HS-27A (cell line): Measurements from ENCODE around the gene C1D.
"Not testable (repeated sequence)": the region's sequence is repeated elsewhere in the genome, so short reads cannot be mapped to it uniquely, and the experiment has no call there.

Experiments used
- DNase-seq: peaks from one replicate; pipeline ENCODE4 v3.0.0-alpha.2; 2012; ENCODE audit warnings: low read depth, missing footprints

The C1D gene

GRCh38 chr2:67999332-67999731 is 63.5 kb downstream of the C1D start:
- no peak for DNase-seq

GRCh38 chr2:67997903-67998302 is 64.9 kb downstream of the C1D start:
- DNase-seq, result no peak

DNA sequence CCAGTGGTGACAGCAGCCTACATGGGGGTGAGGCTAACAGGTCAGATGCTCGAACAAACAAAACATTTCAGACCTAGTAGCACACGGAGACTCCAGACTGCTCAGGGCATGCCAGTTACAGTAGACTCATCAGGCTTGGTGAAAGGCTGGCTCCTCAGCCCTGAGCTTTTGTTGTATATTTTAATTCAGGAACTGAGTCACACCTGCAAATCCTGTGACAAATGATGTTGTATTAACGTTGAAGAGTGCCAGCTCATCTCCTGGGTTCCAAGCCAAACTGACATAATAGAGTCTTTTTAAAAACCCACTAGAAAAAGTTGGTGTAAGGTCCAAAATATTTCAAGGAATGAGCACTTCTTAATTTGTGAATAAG is 65.3 kb downstream of the C1D start:
- no peak for DNase-seq

DNA sequence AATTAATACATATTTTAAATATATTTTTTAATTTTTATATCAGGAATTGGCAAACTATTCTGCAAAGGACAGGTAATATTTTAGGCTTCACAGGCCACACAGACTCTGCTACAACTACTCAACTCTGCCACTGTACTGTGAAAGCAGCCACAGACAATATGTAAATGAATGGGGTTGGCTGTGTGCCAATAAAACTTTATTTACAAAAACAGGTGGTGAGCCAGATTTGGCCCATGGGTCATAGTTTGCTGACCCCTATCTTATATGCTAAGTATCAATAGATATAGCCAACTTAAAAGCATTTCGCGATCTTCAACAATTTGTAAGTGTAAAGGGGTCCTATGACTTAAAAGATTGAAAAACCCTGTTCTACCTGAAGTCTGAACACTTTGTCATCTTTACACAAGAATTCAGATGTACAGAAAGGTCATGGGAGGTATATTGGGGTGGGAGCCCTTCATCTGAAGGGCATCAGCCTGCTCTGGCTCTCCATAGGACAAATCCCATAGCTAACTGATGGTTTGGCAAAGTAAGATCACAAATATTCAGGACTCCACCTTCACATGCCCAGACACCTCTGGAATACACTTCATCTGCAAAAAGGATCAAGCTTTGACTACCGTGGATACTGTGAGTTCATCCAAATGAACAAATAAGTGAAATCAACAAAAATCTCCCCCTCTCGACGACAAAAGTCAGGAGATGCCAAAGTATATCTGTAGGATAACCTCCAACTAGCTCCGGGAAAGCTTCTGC is 65.9 kb downstream of the C1D start:
- DNase-seq, result no peak

DNA sequence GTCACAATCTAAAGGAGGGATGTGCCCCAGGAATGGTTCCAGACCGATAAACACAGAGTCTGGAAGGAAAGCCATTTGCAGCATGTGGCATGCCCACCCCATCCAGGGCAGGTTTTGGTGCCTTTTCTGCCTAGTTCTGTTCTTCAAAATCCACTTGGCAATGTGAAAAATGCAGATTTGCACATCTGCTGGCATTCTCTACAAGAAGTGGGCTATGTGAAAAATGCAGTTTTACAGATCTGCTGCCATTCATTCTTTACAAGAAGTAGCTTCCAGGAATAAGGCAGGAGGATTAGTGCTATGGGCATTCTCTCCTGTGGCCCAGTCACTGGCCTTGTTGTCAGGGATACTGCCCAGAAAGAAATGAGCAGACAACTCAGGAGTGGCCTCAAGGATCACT is 68.1 kb downstream of the C1D start:
- DNase-seq, result no peak

DNA sequence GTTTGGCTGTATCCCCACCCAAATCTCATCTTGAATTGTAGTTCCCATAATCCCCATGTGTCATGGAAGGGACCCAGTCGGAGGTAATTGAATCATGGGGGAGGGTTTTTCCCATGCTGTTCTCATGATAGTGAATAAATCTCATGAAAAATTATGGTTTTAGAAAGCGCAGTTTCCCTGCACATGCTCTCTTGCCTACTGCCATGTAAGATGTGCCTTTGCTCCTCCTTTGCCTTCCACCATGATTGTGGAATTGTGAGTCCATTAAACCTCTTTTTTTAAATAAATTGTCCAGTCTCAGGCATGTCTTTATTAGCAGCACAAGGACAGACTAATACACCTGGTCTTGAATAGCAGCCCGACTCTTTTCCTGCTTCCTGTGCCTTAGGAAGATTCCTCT is 68.7 kb downstream of the C1D start:
- DNase-seq, result not testable (repeated sequence)

DNA sequence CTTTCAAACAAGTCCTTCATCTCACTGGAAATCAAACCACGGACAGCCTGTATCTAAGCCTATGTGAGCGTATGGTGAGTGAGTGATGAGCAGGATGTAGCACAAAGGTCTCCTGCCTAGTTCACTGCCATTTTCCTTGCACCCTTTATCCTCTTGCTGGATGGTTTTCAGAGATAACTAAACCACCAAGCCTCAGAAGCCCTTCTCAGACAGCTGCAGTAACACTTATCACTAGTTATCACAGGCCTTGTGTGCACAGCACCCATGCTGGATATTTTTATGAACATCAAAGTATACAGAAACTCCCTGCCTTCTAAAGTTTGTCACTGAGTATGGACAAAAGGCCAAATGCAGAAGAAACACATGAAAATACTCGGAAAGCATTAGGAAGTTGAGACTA is 69.5 kb downstream of the C1D start:
- no peak for DNase-seq

- DNase-seq, result no peak
Measured at GRCh38 chr2:67991456-67991855, 71.3 kb downstream of the C1D start.
